HEK293 (cell line): Measurements from ENCODE around the gene OPN5.

ENCODE experiments used
- CTCF ChIA-PET: fragments of 350-600 bp; formaldehyde crosslinking; extraction: SDS; loops from one replicate; lab custom pipeline; 2021; ENCODE audit warnings: antibody characterized with exemption; lab: Yijun Ruan, JAX
- POLR2A ChIA-PET: fragments of 300-600 bp; formaldehyde crosslinking; extraction: SDS; loops from one replicate; lab custom pipeline; 2020; ENCODE audit warnings: antibody characterized with exemption, inconsistent platforms; lab: Yijun Ruan, JAX
- H3K27ac ChIP-seq: fragments of 200-500 bp; sonication (Bioruptor generic); 2 replicates; pipeline ENCODE4 v1.5.1; 2014; ENCODE audit warnings: low read depth, low read length, control low read depth, inconsistent platforms; ENCODE audit errors: extremely low read depth
- H3K36me3 ChIP-seq, 2 experiments: fragments of 200-500 bp in 1 of 2; sonication (Bioruptor generic) in 1 of 2; 1 replicate in 1 of 2; 2 replicates in 1 of 2; pipeline ENCODE4 v1.5.1; 2014 to 2017; ENCODE audit warnings: inconsistent platforms in 2 of 2, low read length in 2 of 2; ENCODE audit not compliant: control insufficient read depth in 2 of 2, insufficient read depth in 1 of 2
- H3K4me1 ChIP-seq: fragments of 200-500 bp; sonication (Bioruptor generic); 2 replicates; pipeline ENCODE4 v1.5.1; 2014; ENCODE audit warnings: mild to moderate bottlenecking, low read length, inconsistent platforms; ENCODE audit not compliant: control insufficient read depth, insufficient read depth
- H3K4me3 ChIP-seq: 2 replicates; pipeline ENCODE4 v1.5.1; 2011; ENCODE audit warnings: low read depth, mild to moderate bottlenecking, control low read depth, low read length, moderate library complexity
- H3K9me3 ChIP-seq: fragments of 200-500 bp; sonication (Bioruptor generic); 2 replicates; pipeline ENCODE4 v1.5.1; 2014; ENCODE audit warnings: low read depth, low read length, inconsistent platforms; ENCODE audit not compliant: control insufficient read depth, insufficient read depth
- ATF2 ChIP-seq: fragments of 450-650 bp; formaldehyde crosslinking; IDR thresholded peaks from 2 replicates; pipeline ENCODE4 v1.5.1; 2016; ENCODE audit warnings: missing biosample characterization, missing genetic modification characterization, low read depth
- BCL6B ChIP-seq: fragments of 450-650 bp; formaldehyde crosslinking; IDR thresholded peaks from 2 replicates; pipeline ENCODE4 v1.5.1; 2017; ENCODE audit warnings: missing biosample characterization, missing genetic modification characterization
- KLF1 ChIP-seq: fragments of 450-650 bp; formaldehyde crosslinking; IDR thresholded peaks from 2 replicates; pipeline ENCODE4 v1.5.1; 2016; ENCODE audit warnings: missing biosample characterization, missing genetic modification characterization
- KLF10 ChIP-seq: fragments of 450-650 bp; IDR thresholded peaks from 2 replicates; pipeline ENCODE4 v1.5.1; 2018; ENCODE audit warnings: missing biosample characterization, mild to moderate bottlenecking, missing genetic modification characterization
- PBX3 ChIP-seq: sonication (generic); formaldehyde crosslinking; IDR thresholded peaks from 2 replicates; pipeline ENCODE4 v1.8.1; 2022; ENCODE audit warnings: mild to moderate bottlenecking, moderate library complexity, missing genetic modification reagents
- ZBTB1 ChIP-seq: fragments of 450-650 bp; formaldehyde crosslinking; IDR thresholded peaks from 2 replicates; pipeline ENCODE4 v1.5.1; 2016; ENCODE audit warnings: missing biosample characterization, missing genetic modification characterization
- ZBTB20 ChIP-seq: fragments of 450-650 bp; formaldehyde crosslinking; IDR thresholded peaks from 2 replicates; pipeline ENCODE4 v1.5.1; 2016; ENCODE audit warnings: missing biosample characterization, missing genetic modification characterization
- ZNF239 ChIP-seq: fragments of 450-650 bp; formaldehyde crosslinking; IDR thresholded peaks from 2 replicates; pipeline ENCODE4 v1.5.1; 2016; ENCODE audit warnings: missing biosample characterization, missing genetic modification characterization
- ZNF24 ChIP-seq: fragments of 450-650 bp; formaldehyde crosslinking; IDR thresholded peaks from 2 replicates; pipeline ENCODE4 v1.5.1; 2016; ENCODE audit warnings: missing biosample characterization, missing genetic modification characterization
- ZNF398 ChIP-seq: fragments of 450-650 bp; formaldehyde crosslinking; IDR thresholded peaks from 2 replicates; pipeline ENCODE4 v1.5.1; 2017; ENCODE audit warnings: missing biosample characterization, missing genetic modification characterization
- ZNF513 ChIP-seq: fragments of 450-650 bp; IDR thresholded peaks from 2 replicates; pipeline ENCODE4 v1.5.1; 2018; ENCODE audit warnings: missing biosample characterization, missing genetic modification characterization
- ZNF626 ChIP-seq: fragments of 450-650 bp; sonication (Bioruptor Pico); formaldehyde crosslinking; IDR thresholded peaks from 2 replicates; pipeline ENCODE4 v1.5.1; 2018; ENCODE audit warnings: missing biosample characterization, missing genetic modification characterization, inconsistent platforms
- ZNF639 ChIP-seq: fragments of 450-650 bp; formaldehyde crosslinking; IDR thresholded peaks from 2 replicates; pipeline ENCODE4 v1.5.1; 2016; ENCODE audit warnings: missing biosample characterization, missing genetic modification characterization
- ZNF747 ChIP-seq: fragments of 450-650 bp; formaldehyde crosslinking; IDR thresholded peaks from 2 replicates; pipeline ENCODE4 v1.5.1; 2016; ENCODE audit warnings: missing biosample characterization, missing genetic modification characterization
- ZNF837 ChIP-seq: fragments of 450-650 bp; formaldehyde crosslinking; IDR thresholded peaks from 2 replicates; pipeline ENCODE4 v1.5.1; 2016; ENCODE audit warnings: missing biosample characterization, missing genetic modification characterization

The OPN5 gene

GRCh38 chr6:47752801-47753200, 29.0 kb upstream of the OPN5 start:
- H3K36me3 ChIP-seq = no peaks in the 10 kb centered on the region
- H3K4me3 ChIP-seq = no peak overlapping the region
- no peaks in the 10 kb centered on the region for H3K4me1 ChIP-seq
- no peak for TF ChIP-seq ZNF513 (tag by site-specific recombination)
- no peak for TF ChIP-seq ZNF398
- no peak for TF ChIP-seq ZNF837
- TF ChIP-seq ZNF747 (tag by site-specific recombination) = no peak
- no peak for TF ChIP-seq ZBTB1 (tag by site-specific recombination)
- no peak for TF ChIP-seq ZNF239 (tag by site-specific recombination)
- TF ChIP-seq ZNF639 = no peak
- TF ChIP-seq ZNF626 (tag by site-specific recombination) = no peak
- no peak for TF ChIP-seq ZBTB20
- no peak for TF ChIP-seq KLF10 (tag by site-specific recombination)
- no peak for TF ChIP-seq ZNF24 (tag by site-specific recombination)
- TF ChIP-seq KLF1 (tag by site-specific recombination) = no peak
- no peak for TF ChIP-seq PBX3 (CRISPR knock-in tag)
- CTCF ChIA-PET = interaction anchor here (0.6 to 1.8 kb wide), 2 partner anchors 28 to 43 kb away, joined by 3 to 5 read pairs; no protein-coding TSS in a partner anchor
- POLR2A ChIA-PET = no interaction called here
- no peaks in the 10 kb centered on the region for H3K9me3 ChIP-seq
- no peak overlapping the region for H3K27ac ChIP-seq

GRCh38 chr6:47759364-47759763, 22.5 kb upstream of the OPN5 start:
- no peak for TF ChIP-seq ATF2 (tag by site-specific recombination)
- TF ChIP-seq BCL6B (tag by site-specific recombination) = peak; percentile 44; the same call in 1 of the 2 replicates
- CTCF ChIA-PET = interaction anchor here (0.5 to 1.2 kb wide), 4 partner anchors 8 to 188 kb away, joined by 3 to 4 read pairs (median 3); no protein-coding TSS in a partner anchor
- no peaks in the 10 kb centered on the region for H3K36me3 ChIP-seq

More at GRCh38 chr6:47759364-47759763, 22.5 kb upstream of the OPN5 start:
- no peaks in the 10 kb centered on the region for H3K4me1 ChIP-seq
- POLR2A ChIA-PET = no interaction called here
- no peaks in the 10 kb centered on the region for H3K9me3 ChIP-seq
- H3K4me3 ChIP-seq = no peak overlapping the region
- no peak overlapping the region for H3K27ac ChIP-seq
